ENCODE results near the gene XPR1.
"Not testable (repeated sequence)": the region's sequence is repeated elsewhere in the genome, so short reads cannot be mapped to it uniquely, and the experiment has no call there.

XPR1 gene

GRCh38 chr1:180724055-180724454 lies 92.2 kb downstream of the XPR1 start:
- no peak for DNase-seq

GRCh38 chr1:180726024-180726423 lies 94.2 kb downstream of the XPR1 start:
- DNase-seq = not testable (repeated sequence)

DNA sequence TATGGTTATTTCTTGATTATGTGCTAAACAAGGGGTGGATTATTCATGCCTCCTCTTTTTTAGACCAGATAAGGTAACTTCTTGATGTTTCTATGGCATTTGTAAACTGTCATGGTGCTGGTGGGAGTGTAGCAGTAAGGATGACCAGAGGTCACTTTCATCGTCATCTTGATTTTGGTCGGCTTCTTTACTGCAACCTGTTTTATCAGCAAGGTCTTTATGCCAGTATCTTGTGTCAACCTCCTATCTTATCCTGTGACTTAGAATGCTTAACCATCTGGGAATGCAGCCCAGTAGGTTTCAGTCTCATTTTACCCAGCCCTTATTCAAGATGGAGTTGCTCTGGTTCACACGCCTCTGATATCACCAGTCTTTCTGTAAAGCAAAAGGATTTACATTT lies 95.9 kb downstream of the XPR1 start:
- DNase-seq = not testable (repeated sequence)

DNA sequence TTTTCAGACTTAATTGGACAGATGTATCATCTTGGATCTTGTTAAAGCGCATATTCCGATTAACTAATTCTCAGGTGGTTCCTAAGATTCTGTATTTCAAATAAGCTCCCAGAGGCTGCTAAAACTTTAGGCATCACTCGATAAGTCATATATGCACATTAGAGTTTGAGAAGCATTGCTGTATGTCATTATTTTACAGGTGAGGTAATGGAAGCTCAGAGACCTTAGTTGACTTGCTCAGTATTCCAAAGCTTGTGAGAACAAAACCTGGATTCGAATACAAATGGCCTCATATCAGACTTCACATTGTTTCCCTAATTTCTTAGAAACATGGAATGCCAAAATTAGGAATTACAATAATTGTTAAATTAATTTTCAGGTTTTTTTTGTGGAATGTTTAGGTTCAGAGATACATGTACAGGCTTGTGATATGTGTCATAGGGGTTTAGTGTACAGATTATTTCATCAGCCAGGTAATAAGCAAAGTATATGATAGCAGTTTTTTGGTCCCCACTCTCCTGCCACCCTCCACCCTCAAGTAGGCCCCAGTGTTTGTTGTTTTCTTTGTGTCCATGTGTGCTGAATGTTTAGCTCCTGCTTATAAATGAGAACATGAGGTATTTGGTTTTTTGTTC lies 96.8 kb downstream of the XPR1 start:
- no peak for DNase-seq

DNA sequence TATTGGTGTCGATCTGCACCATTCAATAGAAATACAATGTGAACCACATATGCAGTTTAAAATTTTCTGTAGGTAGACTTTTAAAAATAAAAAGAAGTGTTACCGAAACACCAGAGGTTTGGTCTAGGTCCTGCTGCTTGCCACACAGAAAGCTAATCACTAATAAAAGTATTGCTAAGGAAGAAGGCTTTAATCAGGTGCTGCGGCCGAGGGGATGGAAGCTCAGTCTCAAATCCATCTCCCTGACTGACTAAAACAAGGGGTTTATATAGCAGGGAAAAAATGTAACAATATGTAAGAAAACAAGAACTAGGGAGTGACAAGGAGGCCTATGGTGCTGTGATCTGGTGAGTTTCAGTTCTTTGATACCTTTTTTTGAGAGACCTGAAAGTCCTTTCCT lies 99.3 kb downstream of the XPR1 start:
- DNase-seq = no peak

- no peak for DNase-seq
Observed at GRCh38 chr1:180732866-180733265, 101.0 kb downstream of the XPR1 start.

DNA sequence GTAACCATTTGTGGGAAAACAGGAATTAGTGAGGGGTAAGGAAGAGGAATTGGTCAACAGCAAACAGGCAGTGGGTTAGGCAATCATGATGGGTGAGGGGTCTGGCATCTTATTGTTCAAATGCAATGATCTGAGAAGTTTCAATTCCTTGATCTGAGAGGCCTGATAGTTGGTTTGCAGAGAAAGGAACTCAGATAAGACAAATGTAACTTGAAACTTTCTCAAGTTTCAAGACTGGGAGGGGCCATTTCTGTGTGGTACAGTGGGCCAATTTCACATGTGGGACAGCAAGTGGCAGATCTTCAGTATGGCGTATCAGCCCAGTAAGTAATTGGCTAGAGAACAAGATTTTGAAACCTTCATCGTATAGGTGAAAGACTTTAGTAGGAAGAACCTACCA lies 102.5 kb downstream of the XPR1 start:
- no peak for DNase-seq

- no peak for DNase-seq
Observed at GRCh38 chr1:180742663-180743062, 110.8 kb downstream of the XPR1 start.

DNA sequence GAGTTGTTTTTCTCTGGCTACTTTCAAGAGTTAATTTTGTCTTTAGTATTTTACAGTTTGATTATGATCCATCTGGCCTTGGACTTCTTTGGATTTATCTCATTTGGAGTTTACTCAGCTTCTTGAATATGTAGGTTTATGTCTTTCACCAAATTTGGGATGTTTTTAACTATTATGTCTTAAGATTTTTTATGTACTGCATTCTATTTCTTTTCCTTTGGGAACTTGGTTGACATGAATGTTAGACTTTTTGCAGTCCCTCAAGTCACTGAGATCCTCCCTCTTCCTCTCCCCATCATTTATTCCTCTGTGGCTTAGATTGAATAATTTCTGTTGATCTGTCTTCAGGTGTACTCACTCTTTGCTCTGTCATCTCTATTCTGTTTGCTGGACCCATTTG lies 112.0 kb downstream of the XPR1 start:
- DNase-seq = no peak

GRCh38 chr1:180745098-180745497 lies 113.3 kb downstream of the XPR1 start:
- no peak for DNase-seq

- no peak for DNase-seq
Observed at GRCh38 chr1:180751921-180752320, 120.1 kb downstream of the XPR1 start.

GRCh38 chr1:180754453-180754852 lies 122.6 kb downstream of the XPR1 start:
- DNase-seq = no peak

DNA sequence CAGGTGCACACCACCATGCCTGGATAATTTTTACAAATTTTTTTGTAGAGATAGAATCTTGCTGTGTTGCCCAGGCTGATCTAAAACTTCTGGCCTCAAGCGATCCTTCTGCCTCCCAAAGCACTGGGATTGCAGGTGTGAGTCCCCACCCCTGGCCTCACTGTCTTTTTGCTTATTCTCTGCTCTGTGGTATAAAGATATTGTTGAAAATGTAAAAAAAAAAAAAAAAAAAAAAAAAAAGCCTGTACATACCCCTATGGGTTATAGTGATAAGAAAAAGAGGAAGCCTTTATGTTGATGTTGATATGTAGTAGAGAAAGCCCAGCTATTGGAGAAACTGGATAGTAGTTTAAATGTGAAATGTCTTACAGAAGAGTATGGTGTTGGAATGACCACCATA lies 125.8 kb downstream of the XPR1 start:
- DNase-seq = no peak

GRCh38 chr1:180762796-180763195 lies 131.0 kb downstream of the XPR1 start:
- no peak for DNase-seq

- no peak for DNase-seq
Observed at GRCh38 chr1:180765151-180765550, 133.3 kb downstream of the XPR1 start.

DNA sequence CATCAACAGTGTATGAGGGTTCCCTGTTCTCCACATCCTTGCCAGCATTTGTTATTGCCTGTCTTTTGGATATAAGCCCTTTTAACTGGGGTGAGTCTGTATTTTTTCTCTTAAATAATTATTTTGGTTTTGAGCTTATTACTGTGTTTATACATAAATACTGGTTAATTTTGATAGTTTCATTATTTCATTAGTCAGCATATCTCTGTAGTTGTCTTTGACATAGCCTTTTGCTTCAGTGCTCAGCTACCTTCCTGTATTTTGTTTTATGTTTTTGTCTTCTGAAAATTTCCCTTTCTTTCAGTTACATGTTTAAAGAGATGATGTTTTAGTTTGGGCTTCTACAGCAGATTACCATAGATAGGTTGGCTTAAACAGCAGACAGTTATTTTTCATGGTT lies 138.1 kb downstream of the XPR1 start:
- no peak for DNase-seq

DNA sequence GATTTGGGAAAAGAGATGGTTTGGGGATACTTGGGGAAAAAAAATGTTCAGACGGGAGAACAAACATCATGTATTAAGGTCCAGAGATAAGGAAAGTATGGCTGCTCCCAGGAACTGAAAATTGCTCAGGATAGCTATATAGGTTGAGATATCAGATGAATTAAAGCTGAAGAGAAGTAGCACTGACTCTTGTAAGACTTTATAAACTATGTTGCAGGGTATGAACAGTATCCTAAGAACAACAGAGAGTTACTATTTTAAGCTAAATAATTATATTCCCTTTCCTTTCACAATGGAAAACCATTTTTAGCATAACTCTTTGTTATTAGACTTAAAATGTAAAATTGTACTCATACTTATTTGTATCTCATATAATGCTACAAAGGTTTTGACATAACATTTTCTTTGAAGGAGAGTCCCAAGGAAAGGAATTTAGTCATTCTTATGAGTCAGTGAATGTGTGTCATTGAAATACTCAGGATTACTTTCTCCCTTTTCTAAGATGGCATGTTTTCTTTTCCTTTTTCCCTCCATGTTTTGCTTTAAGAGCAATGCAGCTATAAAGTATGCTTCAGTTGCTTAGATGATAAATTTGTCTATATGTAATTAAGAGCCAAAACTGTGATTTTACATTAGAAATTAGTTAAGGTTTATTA lies 141.5 kb downstream of the XPR1 start:
- DNase-seq = no peak

- DNase-seq = no peak
Observed at GRCh38 chr1:180775801-180776200, 144.0 kb downstream of the XPR1 start.

DNA sequence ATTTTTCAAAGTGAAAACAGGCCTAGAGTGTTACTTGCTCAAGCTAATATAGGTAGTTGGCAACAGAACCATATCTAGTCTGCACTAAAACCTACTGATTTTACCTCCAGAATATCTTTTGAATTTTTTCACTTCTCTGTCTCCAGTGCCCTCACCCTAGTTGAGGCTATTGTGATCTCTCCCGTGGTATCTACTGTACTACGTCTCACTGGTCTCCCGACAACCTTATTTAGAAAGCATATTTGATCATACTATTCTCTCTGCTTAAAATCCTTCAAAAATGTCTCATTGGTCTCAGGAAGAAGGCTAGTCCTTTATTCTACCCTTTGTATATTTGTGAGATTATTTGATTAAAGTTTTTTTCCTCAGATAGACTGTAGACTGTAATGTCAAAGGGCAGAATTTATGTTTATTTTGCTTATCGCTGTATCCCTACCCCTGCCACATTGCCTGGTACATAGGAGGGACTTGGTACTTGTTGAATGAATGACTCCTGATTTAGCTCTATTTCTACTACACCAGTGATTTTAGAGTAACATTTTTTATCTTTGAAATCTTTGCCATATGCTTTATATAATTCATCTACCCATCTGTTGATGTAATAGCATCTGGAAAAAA lies 145.4 kb downstream of the XPR1 start:
- no peak for DNase-seq

DNA sequence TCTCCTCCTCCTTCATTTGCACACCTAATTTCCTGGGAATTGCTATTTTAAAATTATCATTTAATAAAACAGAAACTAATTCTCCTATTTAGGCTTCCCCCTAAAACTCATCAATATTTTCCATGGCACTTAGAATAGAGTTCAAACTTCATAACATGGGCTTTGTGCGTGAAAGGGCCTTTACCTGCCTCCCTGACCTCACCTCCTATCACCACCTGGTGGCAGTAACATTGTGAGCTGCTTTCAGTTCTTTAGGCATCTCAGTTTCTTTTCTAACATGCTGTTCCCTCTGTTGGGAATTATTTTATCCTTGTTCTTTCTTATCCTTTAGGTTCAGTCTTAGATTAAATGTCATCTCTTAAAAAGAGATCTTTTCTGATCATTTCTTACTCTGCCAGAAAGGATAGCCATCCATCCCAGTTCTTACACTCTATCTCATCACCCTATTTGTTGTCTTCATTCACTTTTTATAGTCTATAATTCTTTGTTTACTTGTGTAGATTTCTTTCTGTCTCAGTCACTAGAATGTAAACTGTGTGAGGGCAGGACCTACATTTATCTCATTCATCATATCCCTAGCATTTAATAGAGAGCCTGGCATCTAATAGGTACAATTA lies 147.1 kb downstream of the XPR1 start:
- DNase-seq = no peak

- DNase-seq = no peak
Observed at GRCh38 chr1:180779584-180779983, 147.8 kb downstream of the XPR1 start.

- DNase-seq = no peak
Observed at GRCh38 chr1:180781718-180782117, 149.9 kb downstream of the XPR1 start.

DNA sequence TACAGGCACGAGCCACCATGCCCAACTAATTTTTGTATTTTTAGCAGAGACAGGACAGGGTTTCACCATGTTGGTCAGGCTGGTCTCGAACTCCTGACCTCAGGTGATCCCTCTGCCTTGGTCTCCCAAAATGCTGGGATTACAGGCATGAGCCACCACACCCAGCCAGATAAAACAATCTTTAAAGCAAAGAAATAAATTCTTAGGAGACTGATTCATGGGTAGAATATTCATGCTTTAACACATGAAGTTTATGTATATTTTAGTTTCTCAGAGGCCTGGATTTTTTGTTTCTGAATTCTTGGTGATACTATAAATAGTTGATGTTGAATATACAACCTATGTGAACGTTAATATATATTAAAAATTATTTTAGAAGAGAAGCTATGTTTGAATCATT lies 153.5 kb downstream of the XPR1 start:
- no peak for DNase-seq

GRCh38 chr1:180785887-180786286 lies 154.1 kb downstream of the XPR1 start:
- no peak for DNase-seq

Data from 8988T (cell line).